GM12875 (cell line): ENCODE measurements around the gene ANKRD9.

Experiments
- H3K4me3 ChIP-seq: one replicate; pipeline ENCODE4 v1.5.1; 2011; ENCODE audit warnings: low read depth, low read length, control low read depth
- TF ChIP-seq, protein P1 (sequence below): IDR thresholded peaks from 2 replicates; pipeline ENCODE4 v1.5.1; 2011; ENCODE audit warnings: low read depth, mild to moderate bottlenecking, control low read depth, inconsistent platforms, low read length, moderate library complexity, borderline replicate concordance; ENCODE audit not compliant: insufficient read depth

The ANKRD9 gene

DNA sequence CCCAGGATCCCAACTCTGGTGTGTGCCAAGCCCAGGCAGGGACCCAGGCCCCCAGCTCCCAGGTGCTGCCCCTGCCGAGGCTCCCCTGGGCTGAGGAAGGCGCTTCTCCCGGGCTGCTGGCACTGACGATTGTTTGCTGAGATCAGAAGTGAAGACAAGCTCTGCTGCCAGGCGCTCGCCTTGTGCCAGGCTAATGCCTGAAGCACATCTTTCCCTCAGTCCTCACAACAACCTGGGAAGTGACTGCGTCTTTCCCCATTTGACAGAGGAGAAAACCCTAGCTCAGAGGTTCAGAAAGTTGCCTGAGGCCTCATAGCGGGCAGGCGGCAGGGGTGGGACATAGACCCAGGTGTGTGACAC, 36.8 kb downstream of the ANKRD9 start:
- H3K4me3 ChIP-seq: no peak overlapping the region
- TF ChIP-seq, protein P1, sequence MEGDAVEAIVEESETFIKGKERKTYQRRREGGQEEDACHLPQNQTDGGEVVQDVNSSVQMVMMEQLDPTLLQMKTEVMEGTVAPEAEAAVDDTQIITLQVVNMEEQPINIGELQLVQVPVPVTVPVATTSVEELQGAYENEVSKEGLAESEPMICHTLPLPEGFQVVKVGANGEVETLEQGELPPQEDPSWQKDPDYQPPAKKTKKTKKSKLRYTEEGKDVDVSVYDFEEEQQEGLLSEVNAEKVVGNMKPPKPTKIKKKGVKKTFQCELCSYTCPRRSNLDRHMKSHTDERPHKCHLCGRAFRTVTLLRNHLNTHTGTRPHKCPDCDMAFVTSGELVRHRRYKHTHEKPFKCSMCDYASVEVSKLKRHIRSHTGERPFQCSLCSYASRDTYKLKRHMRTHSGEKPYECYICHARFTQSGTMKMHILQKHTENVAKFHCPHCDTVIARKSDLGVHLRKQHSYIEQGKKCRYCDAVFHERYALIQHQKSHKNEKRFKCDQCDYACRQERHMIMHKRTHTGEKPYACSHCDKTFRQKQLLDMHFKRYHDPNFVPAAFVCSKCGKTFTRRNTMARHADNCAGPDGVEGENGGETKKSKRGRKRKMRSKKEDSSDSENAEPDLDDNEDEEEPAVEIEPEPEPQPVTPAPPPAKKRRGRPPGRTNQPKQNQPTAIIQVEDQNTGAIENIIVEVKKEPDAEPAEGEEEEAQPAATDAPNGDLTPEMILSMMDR: no peak

DNA sequence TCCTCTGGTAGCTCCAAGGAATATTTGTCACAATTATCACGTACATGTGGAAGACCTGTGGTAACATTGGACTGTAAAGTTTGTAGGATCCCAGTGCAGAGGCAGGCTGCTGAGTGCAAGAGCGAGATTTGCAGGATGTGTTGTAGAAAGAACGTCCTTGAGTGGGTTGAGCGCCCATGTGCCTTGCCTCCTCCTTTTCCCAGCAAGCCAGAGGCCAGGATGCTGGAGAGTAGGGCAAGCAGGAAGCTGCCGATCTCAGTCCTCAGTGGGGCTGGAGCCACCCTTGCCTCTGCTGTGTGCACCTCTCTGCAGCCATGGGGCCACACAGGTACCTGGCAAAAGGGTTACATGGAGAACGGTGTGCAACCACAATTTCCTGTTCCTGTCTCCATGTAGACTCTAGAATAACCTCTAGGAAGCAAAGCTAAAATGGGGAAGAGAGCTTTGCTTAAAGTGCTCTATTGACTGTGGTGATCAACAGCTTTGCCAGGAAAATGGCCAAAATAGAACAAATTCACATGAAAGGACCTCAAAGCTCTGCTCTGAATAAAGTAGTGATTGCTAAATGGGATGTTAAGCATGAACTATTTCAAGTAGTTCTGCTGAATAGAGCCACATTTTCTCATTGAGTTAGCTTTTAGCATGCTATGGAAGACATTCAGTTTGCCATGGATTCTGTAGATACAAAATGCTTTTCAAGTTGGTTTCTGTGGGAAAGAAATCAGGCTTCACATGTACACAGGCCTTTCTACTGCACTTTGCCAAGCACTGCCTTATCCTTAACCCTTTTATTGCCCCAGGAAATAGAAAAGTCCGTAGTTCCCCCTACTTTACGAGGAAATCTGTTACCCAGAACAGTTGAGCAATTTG, 37.4 kb downstream of the ANKRD9 start:
- H3K4me3 ChIP-seq: no peak overlapping the region
- TF ChIP-seq, protein P1: no peak

DNA sequence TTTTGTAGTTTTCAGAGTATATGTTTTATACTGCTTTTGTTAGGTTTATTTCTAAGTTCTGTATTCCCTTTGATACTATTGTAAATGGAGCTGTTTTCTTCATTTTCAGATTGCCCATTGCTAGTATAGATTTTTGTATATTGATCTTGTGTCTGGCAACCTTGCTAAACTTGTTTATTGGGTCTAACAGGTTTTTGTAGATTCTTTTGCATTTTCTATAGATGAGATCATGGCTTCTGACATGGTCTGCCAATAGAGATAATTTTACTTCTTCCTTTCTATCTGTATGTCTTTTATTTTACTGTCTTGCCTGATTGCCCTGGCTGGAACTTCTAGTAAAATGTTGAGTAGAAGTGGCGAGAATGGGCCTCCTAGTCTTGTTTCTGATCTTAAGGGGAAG, 40.3 kb downstream of the ANKRD9 start:
- TF ChIP-seq, protein P1: no peak
- no peak overlapping the region for H3K4me3 ChIP-seq

DNA sequence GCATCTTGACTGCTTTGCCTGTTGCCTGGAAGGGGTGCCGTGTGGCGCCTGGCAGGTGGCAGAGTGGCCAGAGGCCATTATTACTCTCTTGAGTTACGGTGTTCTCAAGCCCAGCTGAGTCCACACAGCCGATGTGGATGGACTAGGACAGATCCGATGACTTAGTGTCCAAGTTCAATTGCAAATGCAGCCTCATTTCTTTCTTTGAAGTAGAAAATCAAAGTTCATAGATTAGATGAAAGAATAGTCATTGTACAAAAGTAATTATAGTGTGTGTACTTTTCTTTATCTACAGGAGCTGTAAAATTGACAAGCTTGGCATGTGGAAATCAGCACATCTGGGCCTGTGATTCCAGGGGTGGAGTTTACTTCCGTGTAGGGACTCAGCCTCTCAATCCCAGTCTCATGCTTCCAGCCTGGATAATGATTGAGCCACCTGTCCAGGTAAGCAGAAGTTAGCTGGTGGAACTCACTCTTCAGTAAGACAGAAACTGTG, 44.7 kb downstream of the ANKRD9 start:
- TF ChIP-seq, protein P1: no peak
- H3K4me3 ChIP-seq: no peak overlapping the region

DNA sequence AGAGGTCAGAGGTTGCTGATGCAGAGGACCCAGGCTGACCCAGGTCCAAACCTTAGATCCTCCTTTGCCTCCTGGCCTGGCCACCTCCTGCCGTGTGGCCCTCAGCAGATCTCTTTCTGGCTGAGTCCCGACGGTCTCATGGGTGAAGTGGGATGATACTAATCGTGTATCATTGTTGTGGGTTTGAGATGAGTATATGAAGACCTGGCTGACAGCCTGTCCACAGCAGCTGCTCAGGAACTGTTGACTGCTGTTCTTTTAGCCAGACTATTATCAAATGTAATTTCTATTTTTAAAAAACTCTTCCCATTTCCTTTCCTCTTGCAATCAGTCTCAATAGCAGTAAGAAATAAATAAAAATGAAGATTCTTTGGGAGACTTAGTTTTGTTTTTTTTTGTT, 45.6 kb downstream of the ANKRD9 start:
- H3K4me3 ChIP-seq: no peak overlapping the region
- TF ChIP-seq, protein P1: no peak

DNA sequence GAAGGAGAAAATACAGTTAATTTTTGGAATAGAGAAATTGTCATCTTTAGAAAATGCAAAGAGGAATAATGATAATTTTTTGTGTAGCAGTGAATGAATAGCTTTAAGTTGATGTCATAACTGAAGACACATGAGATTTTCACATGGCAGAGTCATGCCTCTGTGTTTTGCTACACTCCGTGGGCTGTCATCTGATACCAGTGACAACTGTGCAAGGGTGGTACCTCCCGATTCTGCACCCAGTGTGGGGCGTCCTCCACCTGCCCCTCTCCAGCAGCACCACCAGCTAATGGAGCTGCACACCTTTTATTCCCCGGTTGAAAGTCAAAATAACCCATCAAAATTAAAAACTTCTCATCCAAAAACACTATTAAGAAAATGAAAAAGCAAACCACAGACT, 47.2 kb downstream of the ANKRD9 start:
- TF ChIP-seq, protein P1: no peak
- H3K4me3 ChIP-seq: no peak overlapping the region
